Thoracic aorta (tissue), 2 donors: ENCODE results near the gene TENM4. TPM values are rescaled to one million over a fixed set of nuclear protein-coding genes. Genes with fewer than 3 reads are reported as not detected.

Experiments used
- ATAC-seq: fragments of 150-250 bp; one replicate; pipeline ENCODE4 v1.8.0; 2017; ENCODE audit warnings: low read depth; ENCODE audit not compliant: insufficient number of reproducible peaks, low FRiP score
- DNase-seq: peaks from one replicate; pipeline ENCODE4 v3.0.0-alpha.2; 2020; ENCODE audit warnings: low spot score
- H3K27ac ChIP-seq, 2 donors: fragments of 200-600 bp; sonication (generic); 1 replicate in 1 of 2; 2 replicates in 1 of 2; pipeline ENCODE4 v1.5.1; 2016; ENCODE audit warnings: mild to moderate bottlenecking in 2 of 2, moderate library complexity in 2 of 2
- H3K27me3 ChIP-seq: fragments of 200-600 bp; sonication (generic); replicated peaks from 2 replicates; pipeline ENCODE4 v1.6.0; 2016; ENCODE audit warnings: mild to moderate bottlenecking; ENCODE audit not compliant: insufficient read depth
- H3K36me3 ChIP-seq: fragments of 200-600 bp; sonication (generic); one replicate; pipeline ENCODE4 v1.5.1; 2016
- H3K4me1 ChIP-seq, 2 donors: fragments of 200-600 bp; sonication (generic); 1 replicate in 1 of 2; 2 replicates in 1 of 2; pipeline versions ENCODE4 v1.5.1 to v1.6.0; 2016; ENCODE audit warnings: low read depth in 2 of 2, mild to moderate bottlenecking in 1 of 2; ENCODE audit not compliant: control insufficient read depth in 1 of 2
- H3K4me3 ChIP-seq: fragments of 200-600 bp; sonication (generic); 2 replicates; pipeline ENCODE4 v1.5.1; 2016; ENCODE audit warnings: mild to moderate bottlenecking
- H3K9me3 ChIP-seq: fragments of 200-600 bp; sonication (generic); 2 replicates; pipeline ENCODE4 v1.5.1; 2016
- total RNA-seq, 2 donors: library from RNA; depleted of rRNA; stranded (reverse); fragments of >200 nt; gene quantifications; one replicate each; pipeline versions ENCODE4 v1.1.0 to v1.2.3, GENCODE V29; 2016
- TF ChIP-seq, protein P1 (sequence below): fragments of 200-600 bp; sonication (generic); IDR thresholded peaks from one replicate; pipeline ENCODE4 v1.5.1; 2019; ENCODE audit warnings: antibody characterized with exemption

Gene TENM4
- total RNA-seq, 2 donors from 2014 or later, result 6.1 to 13.3 TPM

DNA sequence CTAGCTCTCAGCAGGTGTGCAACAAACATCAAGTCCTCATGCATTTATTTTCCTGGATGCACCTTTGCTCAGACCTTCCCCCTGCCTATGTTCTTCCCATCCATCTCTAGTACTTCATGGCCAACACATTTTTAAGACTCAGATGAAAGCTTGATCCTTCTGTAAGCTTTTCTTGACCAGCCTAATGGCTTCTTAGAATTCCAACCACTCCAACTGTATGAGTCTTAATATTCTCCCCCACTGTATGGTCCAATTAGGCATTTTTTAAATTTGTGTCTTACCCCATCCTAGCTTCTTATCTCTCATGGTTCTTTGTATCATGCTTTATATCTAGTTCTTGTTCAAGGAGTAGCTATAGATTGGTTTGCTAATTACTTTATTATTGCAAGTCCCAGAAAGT, 44.8 kb downstream of the TENM4 start:
- Histone ChIP-seq H3K4me3 (no peak overlapping the region), H3K36me3 (no peaks in the 10 kb centered on the region), H3K27ac (no peak overlapping the region), H3K9me3 (no peaks in the 10 kb centered on the region), H3K27me3 (no peaks in the 10 kb centered on the region), H3K4me1 (peaks cover 0 to 4% of the 10 kb centered on the region in 2 donors)
- DNase-seq (no peak), ATAC-seq (no peak)
- TF ChIP-seq, protein P1, sequence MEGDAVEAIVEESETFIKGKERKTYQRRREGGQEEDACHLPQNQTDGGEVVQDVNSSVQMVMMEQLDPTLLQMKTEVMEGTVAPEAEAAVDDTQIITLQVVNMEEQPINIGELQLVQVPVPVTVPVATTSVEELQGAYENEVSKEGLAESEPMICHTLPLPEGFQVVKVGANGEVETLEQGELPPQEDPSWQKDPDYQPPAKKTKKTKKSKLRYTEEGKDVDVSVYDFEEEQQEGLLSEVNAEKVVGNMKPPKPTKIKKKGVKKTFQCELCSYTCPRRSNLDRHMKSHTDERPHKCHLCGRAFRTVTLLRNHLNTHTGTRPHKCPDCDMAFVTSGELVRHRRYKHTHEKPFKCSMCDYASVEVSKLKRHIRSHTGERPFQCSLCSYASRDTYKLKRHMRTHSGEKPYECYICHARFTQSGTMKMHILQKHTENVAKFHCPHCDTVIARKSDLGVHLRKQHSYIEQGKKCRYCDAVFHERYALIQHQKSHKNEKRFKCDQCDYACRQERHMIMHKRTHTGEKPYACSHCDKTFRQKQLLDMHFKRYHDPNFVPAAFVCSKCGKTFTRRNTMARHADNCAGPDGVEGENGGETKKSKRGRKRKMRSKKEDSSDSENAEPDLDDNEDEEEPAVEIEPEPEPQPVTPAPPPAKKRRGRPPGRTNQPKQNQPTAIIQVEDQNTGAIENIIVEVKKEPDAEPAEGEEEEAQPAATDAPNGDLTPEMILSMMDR, result no peak

DNA sequence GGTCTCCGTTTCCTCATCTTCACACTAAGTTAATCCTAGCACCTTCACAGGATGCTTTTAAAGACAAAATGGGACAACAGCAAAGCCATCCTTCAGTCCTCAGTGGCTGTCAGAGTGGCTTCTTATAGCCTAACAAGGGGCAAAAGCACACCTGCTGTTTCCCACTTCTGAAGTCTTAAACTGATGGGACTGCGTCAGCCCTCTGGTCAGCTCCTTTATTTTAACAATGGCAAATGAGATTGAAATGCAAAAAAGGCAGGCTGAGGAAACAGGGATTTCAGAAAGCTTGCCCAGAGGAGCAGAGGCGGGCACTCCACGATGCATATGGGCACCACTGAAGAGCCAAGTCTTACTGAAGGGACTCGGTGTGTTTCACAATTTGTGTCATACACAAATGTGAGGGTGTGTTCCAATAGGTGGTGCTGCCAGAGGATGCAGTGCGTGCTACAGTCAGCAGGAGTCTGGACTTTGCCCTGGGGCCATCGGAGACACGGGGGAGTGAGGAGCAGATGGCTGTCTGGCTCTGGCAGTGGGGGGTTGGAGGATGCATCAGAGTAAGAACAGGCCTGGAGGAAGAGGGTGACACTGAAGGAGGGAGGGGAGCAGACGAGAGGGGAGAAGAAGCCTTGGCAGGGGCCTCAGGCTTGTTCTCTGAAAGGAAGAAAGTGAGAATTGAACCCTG, 47.3 kb downstream of the TENM4 start:
- Histone ChIP-seq H3K27ac (no peak overlapping the region), H3K36me3 (no peaks in the 10 kb centered on the region), H3K4me1 (peaks cover 0 to 6% of the 10 kb centered on the region in 2 donors), H3K4me3 (no peak overlapping the region), H3K27me3 (no peaks in the 10 kb centered on the region), H3K9me3 (no peaks in the 10 kb centered on the region)
- DNase-seq, result no peak
- TF ChIP-seq, protein P1, result no peak
- no peak for ATAC-seq

DNA sequence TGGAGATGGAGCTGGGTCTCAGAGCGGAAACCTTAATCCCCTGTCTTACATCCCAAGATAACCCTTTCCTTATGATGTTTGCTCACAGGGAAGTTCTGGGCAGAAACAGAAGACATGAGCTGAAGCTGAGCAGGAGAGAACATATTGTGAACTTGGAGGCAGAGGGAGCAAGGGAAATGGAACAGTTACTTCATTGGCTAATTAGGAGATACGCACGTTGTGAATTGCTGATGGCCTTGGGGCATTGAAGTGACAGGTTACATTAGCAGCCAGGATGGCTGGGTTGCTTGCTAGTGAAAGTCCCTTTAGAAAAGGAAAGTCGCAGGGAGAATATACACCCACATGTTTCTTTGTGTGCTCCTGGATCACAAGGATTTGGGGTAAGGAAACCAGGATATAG, 48.7 kb downstream of the TENM4 start:
- H3K27ac ChIP-seq, result no peak overlapping the region
- no peaks in the 10 kb centered on the region for H3K9me3 ChIP-seq
- no peaks in the 10 kb centered on the region for H3K27me3 ChIP-seq
- no peak overlapping the region for H3K4me3 ChIP-seq
- DNase-seq (no peak), ATAC-seq (no peak)
- no peaks in the 10 kb centered on the region for H3K36me3 ChIP-seq
- TF ChIP-seq, protein P1, result no peak
- H3K4me1 ChIP-seq, result peaks cover 0 to 6% of the 10 kb centered on the region in 2 donors

DNA sequence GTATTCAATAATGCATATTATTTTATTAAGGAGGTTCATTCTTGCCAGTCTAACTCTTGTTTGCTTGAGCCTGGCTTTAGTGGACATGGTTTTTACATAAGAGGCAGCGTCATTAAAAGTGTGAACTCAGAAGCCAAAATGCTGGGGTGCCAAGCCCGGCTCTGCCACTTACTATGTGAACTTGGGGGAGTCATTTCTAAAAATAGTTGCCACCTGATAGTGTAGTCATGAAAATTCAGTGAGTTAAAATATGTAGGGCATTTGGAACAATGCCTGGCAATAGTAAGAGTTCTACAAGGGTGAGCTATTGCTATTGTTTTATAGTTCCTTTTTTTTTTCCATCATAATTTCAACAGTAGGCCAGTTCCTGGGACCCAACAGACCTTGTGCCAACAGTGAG, 49.9 kb downstream of the TENM4 start:
- Histone ChIP-seq H3K9me3 (no peaks in the 10 kb centered on the region), H3K27ac (no peak overlapping the region)

GRCh38 chr11:79390477-79390876, 50.4 kb downstream of the TENM4 start:
- Histone ChIP-seq H3K27me3 (no peaks in the 10 kb centered on the region), H3K27ac (no peak overlapping the region), H3K4me1 (peaks cover 0 to 6% of the 10 kb centered on the region in 2 donors), H3K4me3 (no peak overlapping the region), H3K36me3 (no peaks in the 10 kb centered on the region), H3K9me3 (no peaks in the 10 kb centered on the region)
- ATAC-seq, result no peak
- no peak for DNase-seq
- TF ChIP-seq, protein P1, result no peak

More for the DNA sequence above, 49.9 kb downstream of the TENM4 start:
- H3K36me3 ChIP-seq, result no peaks in the 10 kb centered on the region
- DNase-seq (no peak), ATAC-seq (no peak)
- H3K4me3 ChIP-seq, result no peak overlapping the region
- H3K4me1 ChIP-seq, result peaks cover 0 to 6% of the 10 kb centered on the region in 2 donors
- H3K27me3 ChIP-seq, result no peaks in the 10 kb centered on the region
- TF ChIP-seq, protein P1, result no peak
